ENCODE results near the gene DLG2.

GRCh38 chr11:84419616-84420015 lies 1207.5 kb downstream of the DLG2 start:
- TF ChIP-seq CTCF (IDR thresholded peaks at IDR 0.05): no peak
- TF ChIP-seq POLR2A (IDR thresholded peaks at IDR 0.05): no peak
